22Rv1 (cell line): Measurements from ENCODE around the gene WWC2.

Experiments used
- H3K27ac ChIP-seq: fragments of 450-650 bp; 2 replicates; pipeline ENCODE4 v1.5.1; 2017
- CTCF ChIP-seq: fragments of 450-650 bp; IDR thresholded peaks from 2 replicates; pipeline ENCODE4 v1.5.1; 2017; ENCODE audit warnings: mild to moderate bottlenecking
- ZFX ChIP-seq: fragments of 450-650 bp; IDR thresholded peaks from 2 replicates; pipeline ENCODE4 v1.6.1; 2017; ENCODE audit warnings: antibody characterized with exemption, borderline replicate concordance

WWC2 gene

DNA sequence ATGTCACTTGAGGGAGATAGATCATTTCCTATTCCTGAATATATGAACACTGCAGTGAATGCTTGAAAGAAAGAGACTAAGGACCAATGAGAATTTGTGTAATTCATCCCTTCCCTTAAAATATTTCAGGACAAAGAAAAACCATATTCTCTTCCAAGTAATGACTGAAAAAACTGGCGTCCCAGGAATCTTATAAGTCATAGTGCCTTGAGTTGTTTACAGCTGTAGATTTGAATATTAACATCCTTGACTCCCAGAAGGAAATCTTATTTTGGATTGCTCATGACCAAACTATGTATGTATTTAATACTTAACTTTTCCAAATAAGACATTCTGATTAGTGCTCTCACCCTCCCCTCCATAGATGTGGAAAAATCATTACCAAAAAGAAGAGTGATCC, 165.6 kb downstream of the WWC2 start:
- H3K27ac ChIP-seq, result no peak overlapping the region
- no peak for TF ChIP-seq ZFX
- TF ChIP-seq CTCF, result no peak

DNA sequence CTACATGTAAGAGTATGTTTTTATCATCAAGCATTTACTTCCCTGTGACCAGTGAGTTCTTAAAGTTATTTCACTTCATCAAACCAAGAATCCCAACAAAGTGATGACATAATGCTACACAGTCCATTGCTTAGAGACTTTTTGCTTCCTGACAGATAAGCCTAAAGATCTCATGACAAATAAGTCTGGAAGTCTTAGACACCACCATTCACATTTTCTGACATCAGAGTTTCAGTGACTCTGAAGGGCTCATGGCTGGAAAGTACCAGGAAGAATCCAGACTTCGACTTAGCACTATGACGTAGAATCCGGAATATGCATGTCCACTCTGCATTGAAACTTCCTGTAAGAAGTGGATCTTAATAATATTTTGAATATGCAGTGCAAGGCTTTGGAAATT, 167.3 kb downstream of the WWC2 start:
- H3K27ac ChIP-seq, result no peak overlapping the region
- no peak for TF ChIP-seq ZFX

DNA sequence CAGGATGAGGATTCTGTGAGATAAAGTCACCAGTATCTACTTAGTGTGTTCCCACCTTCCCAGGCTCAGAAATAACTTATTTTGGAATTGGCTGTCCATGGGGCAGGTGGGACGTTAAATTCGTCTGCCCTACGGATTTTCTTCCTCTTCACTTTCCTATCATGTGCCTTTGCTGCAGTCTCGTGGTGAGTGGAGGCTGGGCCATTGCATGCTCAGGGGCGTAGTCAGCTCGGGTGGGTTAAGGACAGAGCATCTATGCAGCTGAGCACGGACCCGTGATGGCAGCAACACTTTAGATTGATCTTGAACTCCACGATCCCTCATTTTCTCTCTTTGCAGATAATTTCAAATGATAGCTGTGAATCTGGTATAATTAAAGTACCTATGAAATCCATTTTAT, 169.5 kb downstream of the WWC2 start:
- H3K27ac ChIP-seq, result no peak overlapping the region
- TF ChIP-seq CTCF (no peak), ZFX (no peak)

GRCh38 chr4:183272384-183272783, 173.3 kb downstream of the WWC2 start:
- H3K27ac ChIP-seq, result no peak overlapping the region
- TF ChIP-seq CTCF, result no peak
- no peak for TF ChIP-seq ZFX

DNA sequence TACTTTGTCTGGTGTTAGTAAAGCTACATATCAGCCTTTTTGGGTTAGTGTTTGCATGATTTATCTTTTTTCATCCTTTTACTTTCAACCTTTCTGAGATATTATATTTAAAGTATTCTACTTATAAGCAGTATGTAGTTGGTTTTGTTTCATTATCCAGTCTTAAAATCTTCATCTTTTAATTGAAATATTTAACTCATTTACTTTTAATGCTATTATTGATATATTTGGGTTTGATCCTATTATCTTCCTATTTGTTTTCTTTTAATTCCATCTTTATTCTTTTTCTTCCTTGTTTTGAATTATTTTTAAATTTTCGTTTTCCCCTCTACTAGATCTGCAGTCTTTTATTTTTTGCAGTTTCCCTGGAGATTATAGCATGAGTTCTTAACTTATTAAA, 177.0 kb downstream of the WWC2 start:
- no peak overlapping the region for H3K27ac ChIP-seq
- no peak for TF ChIP-seq ZFX
- TF ChIP-seq CTCF, result no peak

- no peak overlapping the region for H3K27ac ChIP-seq
- TF ChIP-seq CTCF, result no peak
- no peak for TF ChIP-seq ZFX
Observed at GRCh38 chr4:183284258-183284785, 185.3 kb downstream of the WWC2 start.

GRCh38 chr4:183284965-183285364, 185.9 kb downstream of the WWC2 start:
- H3K27ac ChIP-seq, result no peak overlapping the region
- no peak for TF ChIP-seq CTCF
- no peak for TF ChIP-seq ZFX

GRCh38 chr4:183285886-183286285, 186.8 kb downstream of the WWC2 start:
- TF ChIP-seq ZFX (no peak), CTCF (no peak)
- no peak overlapping the region for H3K27ac ChIP-seq
